H9 (cell line): ENCODE results near the gene TK2. TPM values are rescaled to one million over a fixed set of nuclear protein-coding genes. Genes with fewer than 3 reads are reported as not detected.

Source experiments
- DNase-seq: peaks from one replicate; pipeline ENCODE4 v3.0.0-alpha.2; 2017
- H2AFZ ChIP-seq: one replicate; pipeline ENCODE4 v1.6.1; 2013; ENCODE audit warnings: mild to moderate bottlenecking, low read length, control low read depth, moderate library complexity
- H2AK5ac ChIP-seq: 2 replicates; pipeline ENCODE4 v1.6.1; 2013; ENCODE audit warnings: low read length, control low read depth, mixed read lengths; ENCODE audit not compliant: insufficient read length
- H2BK120ac ChIP-seq: one replicate; pipeline ENCODE4 v1.6.1; 2013; ENCODE audit warnings: low read depth, mild to moderate bottlenecking, low read length, control low read depth, inconsistent platforms; ENCODE audit not compliant: poor library complexity, severe bottlenecking
- H2BK12ac ChIP-seq: 2 replicates; pipeline ENCODE4 v1.6.1; 2013; ENCODE audit warnings: low read length, control low read depth, mixed read lengths, low read depth; ENCODE audit not compliant: insufficient read length
- H2BK15ac ChIP-seq: 2 replicates; pipeline ENCODE4 v1.6.1; 2013; ENCODE audit warnings: low read depth, low read length, control low read depth
- H2BK20ac ChIP-seq: one replicate; pipeline ENCODE4 v1.6.1; 2013; ENCODE audit warnings: low read depth, mild to moderate bottlenecking, low read length, control low read depth, inconsistent platforms; ENCODE audit not compliant: poor library complexity, severe bottlenecking
- H2BK5ac ChIP-seq: 2 replicates; pipeline ENCODE4 v1.6.1; 2013; ENCODE audit warnings: low read length, control low read depth, mixed read lengths; ENCODE audit not compliant: insufficient read length
- H3K14ac ChIP-seq: 2 replicates; pipeline ENCODE4 v1.6.1; 2013; ENCODE audit warnings: low read length, control low read depth; ENCODE audit not compliant: insufficient read depth
- H3K18ac ChIP-seq: 2 replicates; pipeline ENCODE4 v1.6.1; 2013; ENCODE audit warnings: low read depth, mild to moderate bottlenecking, mixed read lengths, low read length, control low read depth; ENCODE audit not compliant: insufficient read length
- H3K23ac ChIP-seq: 2 replicates; pipeline ENCODE4 v1.6.1; 2013; ENCODE audit warnings: low read length, control low read depth, mixed read lengths, low read depth; ENCODE audit not compliant: insufficient read length
- H3K23me2 ChIP-seq: 2 replicates; pipeline ENCODE4 v1.6.1; 2013; ENCODE audit warnings: low read depth, mild to moderate bottlenecking, mixed read lengths, low read length, control low read depth; ENCODE audit not compliant: insufficient read length, poor library complexity, severe bottlenecking
- H3K27ac ChIP-seq: 2 replicates; pipeline ENCODE4 v1.5.1; 2013; ENCODE audit warnings: low read length, control low read depth, mixed read lengths, low read depth; ENCODE audit not compliant: insufficient read length
- H3K27me3 ChIP-seq: 2 replicates; pipeline ENCODE4 v1.6.1; 2013; ENCODE audit warnings: low read length, control low read depth, inconsistent platforms; ENCODE audit not compliant: insufficient read depth
- H3K4ac ChIP-seq: 2 replicates; pipeline ENCODE4 v1.6.1; 2013; ENCODE audit warnings: low read depth, mild to moderate bottlenecking, control low read depth, inconsistent platforms, low read length, moderate library complexity
- H3K4me1 ChIP-seq: 2 replicates; pipeline ENCODE4 v1.6.1; 2013; ENCODE audit warnings: low read length, control low read depth, inconsistent platforms; ENCODE audit not compliant: insufficient read depth
- H3K4me2 ChIP-seq: 2 replicates; pipeline ENCODE4 v1.6.1; 2013; ENCODE audit warnings: low read length, control low read depth, mixed read lengths; ENCODE audit not compliant: insufficient read length, insufficient read depth
- H3K56ac ChIP-seq: 2 replicates; pipeline ENCODE4 v1.6.1; 2013; ENCODE audit warnings: low read depth, mild to moderate bottlenecking, mixed read lengths, low read length, control low read depth; ENCODE audit not compliant: insufficient read length
- H3K79me1 ChIP-seq: 2 replicates; pipeline ENCODE4 v1.6.1; 2013; ENCODE audit warnings: low read depth, mild to moderate bottlenecking, moderate library complexity, low read length, control low read depth, inconsistent platforms; ENCODE audit not compliant: insufficient read depth, poor library complexity, severe bottlenecking
- H3K79me2 ChIP-seq: 2 replicates; pipeline ENCODE4 v1.6.1; 2013; ENCODE audit warnings: low read length, control low read depth, inconsistent platforms; ENCODE audit not compliant: insufficient read depth
- H3K9ac ChIP-seq: 2 replicates; pipeline ENCODE4 v1.6.1; 2013; ENCODE audit warnings: low read length, control low read depth, mixed read lengths; ENCODE audit not compliant: insufficient read length; ENCODE audit errors: extremely low read depth
- H3K9me3 ChIP-seq: one replicate; pipeline ENCODE4 v1.6.1; 2013; ENCODE audit warnings: low read depth, low read length, inconsistent platforms; ENCODE audit not compliant: control insufficient read depth
- H3T11ph ChIP-seq: one replicate; pipeline ENCODE4 v1.6.1; 2013; ENCODE audit warnings: mild to moderate bottlenecking, low read length, control low read depth, inconsistent platforms
- H4K20me1 ChIP-seq: one replicate; pipeline ENCODE4 v1.6.1; 2013; ENCODE audit not compliant: control insufficient read depth, insufficient read length, insufficient read depth
- H4K5ac ChIP-seq: 2 replicates; pipeline ENCODE4 v1.6.1; 2013; ENCODE audit warnings: low read depth, mild to moderate bottlenecking, mixed read lengths, low read length, control low read depth; ENCODE audit not compliant: insufficient read length
- H4K8ac ChIP-seq: replicated peaks from 2 replicates; pipeline ENCODE4 v1.6.1; 2013; ENCODE audit warnings: low read length, control low read depth, mixed read lengths, low read depth; ENCODE audit not compliant: insufficient read length
- H4K91ac ChIP-seq: 2 replicates; pipeline ENCODE4 v1.6.1; 2013; ENCODE audit warnings: low read depth, mild to moderate bottlenecking, moderate library complexity, mixed read lengths, low read length, control low read depth; ENCODE audit not compliant: insufficient read length
- H3K27ac Mint-ChIP-seq, 3 experiments: 2 replicates in 2 of 3; 3 replicates in 1 of 3; pipeline ENCODE4 v1.8.0; 2020 to 2021; ENCODE audit warnings: mixed read lengths in 3 of 3, mild to moderate bottlenecking in 1 of 3, moderate library complexity in 1 of 3
- H3K27me3 Mint-ChIP-seq: 2 replicates; pipeline ENCODE4 v1.8.0; 2021; ENCODE audit warnings: low read depth, mild to moderate bottlenecking, moderate library complexity, mixed read lengths
- H3K36me3 Mint-ChIP-seq, 3 experiments: 2 replicates in 2 of 3; 3 replicates in 1 of 3; pipeline ENCODE4 v1.8.0; 2020 to 2021; ENCODE audit warnings: low read depth in 3 of 3, mixed read lengths in 3 of 3; ENCODE audit not compliant: insufficient read depth in 1 of 3
- H3K4me1 Mint-ChIP-seq, 2 experiments: 2 replicates each; pipeline ENCODE4 v1.8.0; 2020; ENCODE audit warnings: mixed read lengths in 2 of 2
- H3K4me3 Mint-ChIP-seq, 2 experiments: 2 replicates in 1 of 2; 3 replicates in 1 of 2; pipeline ENCODE4 v1.8.0; 2020 to 2021; ENCODE audit warnings: mild to moderate bottlenecking in 2 of 2, mixed read lengths in 2 of 2, moderate library complexity in 1 of 2
- H3K9me3 Mint-ChIP-seq, 2 experiments: 2 replicates in 1 of 2; 3 replicates in 1 of 2; pipeline ENCODE4 v1.8.0; 2020; ENCODE audit warnings: mild to moderate bottlenecking in 2 of 2, mixed read lengths in 2 of 2, moderate library complexity in 1 of 2
- CTCF ChIP-seq: fragments of 200-600 bp; sonication (generic); conservative IDR thresholded peaks from 3 replicates; pipeline ENCODE4 v1.8.0; 2021; ENCODE audit warnings: antibody characterized with exemption, mild to moderate bottlenecking
- WGBS: extraction: QIAGEN DNeasy Blood & Tissue Kit; methylation state at CpG from one replicate; pipeline ENCODE4 v1.1.7; 2013; ENCODE audit warnings: missing lambda C conversion rate, low lambda C conversion rate, mixed read lengths; ENCODE audit not compliant: insufficient read length; ENCODE audit errors: extremely low coverage; 5-methylcytosine and 5-hydroxymethylcytosine counted together
- total RNA-seq: library from RNA; stranded (reverse); gene quantifications from 2 replicates; pipeline ENCODE4 v1.2.1, GENCODE V29; 2021

TK2 gene
- total RNA-seq, 1 experiment from 2014 or later, result 5.2 TPM

GRCh38 chr16:66471716-66472393 lies 78.1 kb downstream of the TK2 start:
- no peak overlapping the region for H2BK15ac ChIP-seq
- H3K4ac ChIP-seq, result no peak overlapping the region
- H3K4me2 ChIP-seq, result no peak overlapping the region
- H3K27me3 Mint-ChIP-seq, result peaks cover 9% of the 10 kb centered on the region
- no peaks in the 10 kb centered on the region for H3K9me3 ChIP-seq
- no peak overlapping the region for H3K23ac ChIP-seq
- no peaks in the 10 kb centered on the region for H3K23me2 ChIP-seq
- H2AK5ac ChIP-seq, result no peak overlapping the region
- DNase-seq, result peak; percentile 62
- peak overlapping the region in 1 of 3 experiments; percentile 86; a peak in 1 of 7 replicates for H3K27ac Mint-ChIP-seq
- no peak overlapping the region for H3T11ph ChIP-seq
- peak; percentile 44 for TF ChIP-seq CTCF
- no peak overlapping the region for H3K9ac ChIP-seq
- no peak overlapping the region for H3K56ac ChIP-seq
- H3K79me1 ChIP-seq, result no peaks in the 10 kb centered on the region
- H3K18ac ChIP-seq, result no peak overlapping the region
- H3K79me2 ChIP-seq, result no peaks in the 10 kb centered on the region
- H4K20me1 ChIP-seq, result no peaks in the 10 kb centered on the region
- no peak overlapping the region for H2BK20ac ChIP-seq
- peaks cover 5 to 10% of the 10 kb centered on the region in 2 experiments for H3K4me1 Mint-ChIP-seq
- no peak overlapping the region for H3K27ac ChIP-seq
- H4K8ac ChIP-seq, result no peak overlapping the region
- no peaks in the 10 kb centered on the region for H3K9me3 Mint-ChIP-seq
- no peak overlapping the region for H2BK12ac ChIP-seq
- no peak overlapping the region for H2AFZ ChIP-seq
- no peak overlapping the region for H3K4me3 Mint-ChIP-seq
- no CpG with 5 or more reads among the region's 10 CpGs for WGBS
- H3K27me3 ChIP-seq, result no peaks in the 10 kb centered on the region
- H3K4me1 ChIP-seq, result no peaks in the 10 kb centered on the region
- H2BK120ac ChIP-seq, result no peak overlapping the region
- H4K5ac ChIP-seq, result no peak overlapping the region
- H3K36me3 Mint-ChIP-seq, result no peaks in the 10 kb centered on the region
- H4K91ac ChIP-seq, result no peak overlapping the region
- H2BK5ac ChIP-seq, result no peak overlapping the region
- H3K14ac ChIP-seq, result no peak overlapping the region
